Activated effector memory CD4-positive, alpha-beta T cell treated with anti-CD3 and anti-CD28 coated beads, Interleukin-2, amount 50 U/mL, for 16 hours (primary cell): ENCODE data around the gene TMEM219.
"Not testable (repeated sequence)": the region's sequence is repeated elsewhere in the genome, so short reads cannot be mapped to it uniquely, and the experiment has no call there.

ENCODE experiments used
- DNase-seq: peaks from one replicate; pipeline ENCODE4 v3.0.0-alpha.2; 2020

The TMEM219 gene

DNA sequence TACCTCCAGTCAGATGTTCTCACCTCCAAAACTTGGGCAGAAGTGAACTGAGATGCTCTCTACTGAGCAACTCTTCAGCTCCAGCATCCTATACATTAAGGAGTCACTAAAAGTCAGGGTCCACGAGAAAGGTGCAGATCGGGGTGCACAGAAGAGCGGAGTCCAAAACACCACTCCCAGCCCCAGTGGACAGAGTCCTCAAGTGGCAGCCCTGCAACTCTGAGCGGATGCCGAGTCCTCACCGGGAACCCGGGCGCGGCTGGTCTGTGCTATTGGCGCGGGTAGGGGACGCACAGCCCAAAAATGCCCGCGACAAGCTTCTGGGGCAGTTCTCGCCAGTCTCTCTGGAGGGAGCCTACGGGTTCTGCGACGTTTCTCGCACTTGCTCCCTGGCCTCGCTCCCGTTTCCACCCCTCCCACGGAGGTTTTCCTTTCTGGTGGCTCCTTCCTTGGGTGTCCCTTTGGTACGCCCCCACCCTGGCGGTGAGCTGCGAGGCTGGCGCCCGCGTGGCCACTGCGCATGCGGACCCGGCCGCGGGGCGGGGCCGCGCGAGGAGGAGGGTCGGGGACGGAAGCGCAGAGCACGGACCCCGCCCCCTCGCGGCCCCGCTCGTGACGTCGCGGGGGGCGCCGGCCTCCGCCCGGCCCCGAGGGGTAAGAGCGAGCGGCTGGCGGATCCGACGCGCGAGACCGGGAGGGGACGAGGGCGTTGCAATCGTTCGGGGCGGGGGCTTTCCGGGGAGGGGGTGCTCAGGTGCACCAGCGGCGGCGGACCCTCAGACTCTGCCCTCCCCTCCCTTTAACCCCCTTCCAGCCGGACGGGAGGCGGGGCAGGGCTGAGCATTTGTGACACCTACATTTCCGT is at the start of gene TMEM219:
Gene TMEM219, plus strand, starts transcription at position 601 of the 865 bp plus-strand sequence. CDS start 1,065 bp downstream, outside the sequence.
- DNase-seq = peak; percentile 98

- DNase-seq = no peak
These were observed 49.8 kb upstream of the TMEM219 start for GRCh38 chr16:29912087-29912486.

- DNase-seq = no peak
These were observed 48.4 kb upstream of the TMEM219 start for GRCh38 chr16:29913514-29913913.

DNA sequence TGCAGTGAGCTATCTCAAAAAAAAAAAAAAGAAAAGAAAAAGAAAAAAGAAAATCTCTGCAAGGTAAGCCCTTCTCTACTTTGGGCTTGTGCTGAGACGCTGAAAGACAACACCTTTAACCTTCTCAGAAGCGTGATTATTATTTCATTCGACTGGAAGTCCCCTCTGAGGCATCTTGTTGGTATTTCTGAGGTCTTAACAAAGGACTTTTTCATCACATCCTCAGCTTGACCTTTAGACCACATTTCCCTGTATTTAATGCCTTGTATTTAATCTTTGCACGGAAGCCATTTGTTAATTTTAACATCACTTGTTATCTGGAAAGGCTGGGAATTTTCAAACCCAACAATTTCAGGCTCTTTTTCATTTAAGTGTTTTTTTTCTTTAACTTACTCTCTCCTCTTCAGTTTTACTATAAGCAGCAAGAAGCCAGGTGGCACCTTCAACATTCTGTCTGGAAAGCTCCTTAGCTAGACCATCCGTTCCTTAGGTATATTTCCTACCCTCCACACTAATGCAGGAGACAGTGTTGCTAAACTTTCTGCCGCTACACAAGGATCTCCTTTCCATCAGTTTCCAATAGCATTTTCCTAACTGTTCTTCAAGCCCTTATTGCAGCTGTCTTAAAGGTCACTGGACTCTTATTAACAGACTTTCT is 46.2 kb upstream of the TMEM219 start:
- DNase-seq = no peak

DNA sequence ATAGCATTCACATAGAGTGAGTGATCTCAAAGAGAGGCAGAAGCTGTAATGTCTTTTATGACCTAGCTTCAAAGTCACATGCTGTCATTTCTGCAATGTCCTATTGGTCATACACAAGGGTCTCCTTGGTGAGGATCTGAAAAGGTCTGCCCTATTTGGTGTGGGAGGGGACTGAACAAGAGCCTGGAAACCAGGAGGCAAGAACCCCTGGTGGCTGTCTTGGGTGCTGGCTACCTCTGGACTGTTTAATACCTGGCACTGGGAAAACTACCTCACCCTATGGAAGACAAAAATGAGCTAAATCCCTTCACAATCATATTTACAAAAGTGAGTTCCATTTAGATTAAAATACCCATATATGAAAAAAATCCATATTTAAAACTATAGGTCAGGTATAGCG is 44.9 kb upstream of the TMEM219 start:
- DNase-seq = peak; percentile 19

DNA sequence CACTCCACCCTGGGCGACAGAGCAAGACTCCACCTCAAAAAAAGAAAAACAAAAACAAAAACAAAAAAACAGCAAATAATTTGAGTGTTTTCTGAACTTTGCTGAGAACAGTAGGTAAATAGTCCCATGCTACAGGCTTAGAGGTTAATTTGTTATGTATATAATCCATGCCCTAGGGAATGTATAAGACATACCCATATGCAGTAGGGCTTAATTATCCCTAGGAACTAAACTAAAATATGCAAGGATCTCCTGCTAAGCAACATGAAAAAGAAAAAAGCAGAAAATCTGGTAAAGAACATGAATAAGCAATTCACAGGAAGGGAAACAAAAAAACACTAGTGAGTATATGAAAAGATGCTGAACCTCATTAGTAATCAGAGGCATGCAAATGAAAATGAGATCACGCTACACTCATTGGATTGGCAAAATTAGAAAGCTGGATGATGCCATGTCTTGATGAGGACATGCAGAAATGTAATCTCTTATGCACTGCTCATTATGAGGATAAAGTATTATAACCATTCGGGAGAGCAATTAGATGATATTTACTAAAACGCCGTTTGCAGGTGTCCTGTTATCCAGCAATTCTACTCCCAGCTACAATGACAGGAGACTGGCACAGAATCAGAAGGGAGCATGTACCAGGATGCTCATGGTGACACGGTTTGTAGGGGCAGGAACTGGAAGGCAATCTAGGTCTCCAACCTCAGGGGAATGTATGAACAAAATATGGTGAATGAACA is 41.4 kb upstream of the TMEM219 start:
- DNase-seq = no peak

DNA sequence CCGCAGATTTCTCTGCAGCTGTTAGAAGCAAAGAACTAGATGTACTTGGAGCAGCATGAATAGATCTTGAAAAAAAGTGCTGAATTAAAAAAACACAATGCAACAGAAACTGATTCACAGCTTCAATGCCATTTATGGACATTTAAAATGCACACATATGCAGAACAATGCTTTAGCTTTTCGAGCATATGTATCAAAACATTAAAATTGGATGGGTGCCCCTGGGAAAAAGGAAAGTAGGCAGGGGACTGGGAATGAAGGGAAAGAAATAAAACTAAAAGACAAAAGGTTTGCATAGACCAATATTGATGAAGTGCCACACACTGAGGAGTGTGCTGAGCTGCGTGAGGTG is 40.9 kb upstream of the TMEM219 start:
- DNase-seq = no peak

DNA sequence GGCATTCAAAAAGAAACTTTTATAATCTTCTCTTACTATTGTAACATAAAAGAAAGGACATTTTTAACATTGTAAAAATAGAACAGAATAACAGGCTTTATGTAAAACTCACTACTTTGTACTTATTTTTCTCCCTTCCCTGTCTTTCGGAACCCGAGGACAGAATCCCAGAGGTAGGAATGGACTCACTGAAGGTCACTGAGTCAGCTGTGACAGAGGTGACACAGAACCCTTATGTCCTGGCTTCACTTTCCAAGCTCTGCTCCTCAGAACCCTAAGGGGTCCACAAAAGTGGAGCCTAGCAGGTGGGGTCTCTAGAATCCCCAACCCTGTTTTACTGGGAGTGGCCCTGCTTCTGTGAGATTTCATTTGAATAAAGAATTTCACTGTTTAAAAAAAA is 39.6 kb upstream of the TMEM219 start:
- no peak for DNase-seq

- DNase-seq = peak; percentile 25
These were observed 38.8 kb upstream of the TMEM219 start for GRCh38 chr16:29922986-29923501.

- peak; percentile 60 for DNase-seq
These were observed 36.6 kb upstream of the TMEM219 start for GRCh38 chr16:29925105-29925756.

DNA sequence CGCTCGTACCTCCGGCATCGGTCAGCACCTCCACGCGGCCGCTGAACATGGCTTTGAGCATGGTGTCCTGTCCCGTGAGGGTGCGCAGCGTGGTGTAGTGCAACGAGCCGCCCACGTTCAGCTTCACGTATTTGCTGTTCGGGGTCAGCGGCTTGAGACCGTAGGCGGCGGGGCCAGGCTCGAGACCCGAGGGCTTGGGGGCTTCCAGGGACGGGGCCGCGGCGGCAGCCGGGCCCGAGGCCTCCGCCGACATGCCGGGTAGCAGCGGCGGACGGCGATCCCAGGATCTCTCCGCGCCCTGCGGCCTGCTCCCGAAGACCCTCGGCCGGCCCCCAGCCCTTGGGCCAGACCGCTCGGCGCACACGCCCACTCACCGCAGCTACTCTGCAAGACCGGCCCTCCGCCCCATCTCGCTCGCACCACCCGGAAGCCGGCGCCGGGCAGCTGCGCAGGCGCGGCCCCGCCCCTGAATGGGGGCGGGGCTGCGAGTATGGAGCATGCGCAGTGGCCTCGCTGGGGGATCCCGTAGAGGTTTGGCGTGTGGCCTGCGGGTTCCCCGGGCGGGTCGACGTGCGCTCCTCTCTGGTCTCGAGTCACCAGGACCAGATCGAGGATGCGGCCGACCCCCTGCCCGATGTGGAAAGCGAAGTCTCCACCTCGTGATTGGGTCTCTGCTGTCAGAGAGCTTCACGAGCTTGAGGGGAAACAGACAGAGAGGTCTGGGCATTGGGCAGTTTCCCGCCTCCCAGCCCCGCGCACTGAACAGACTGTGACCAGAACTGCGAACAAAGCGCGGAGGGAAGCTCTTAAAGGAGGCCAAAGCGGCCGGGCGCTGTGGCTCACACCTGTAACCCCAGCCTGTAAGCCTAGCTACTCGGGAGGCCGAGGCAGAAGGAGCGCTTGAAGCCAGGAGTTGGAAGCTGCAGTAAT is 35.8 kb upstream of the TMEM219 start, which contains the start of gene KCTD13:
Gene KCTD13, minus strand, starts transcription at position 446 of the 930 bp plus-strand sequence. Its CDS starts 193 bp downstream, at position 253.
- DNase-seq = peak; percentile 96

- no peak for DNase-seq
These were observed 35.2 kb upstream of the TMEM219 start for GRCh38 chr16:29926711-29927052.

- peak; percentile 54 for DNase-seq
These were observed 34.6 kb upstream of the TMEM219 start for GRCh38 chr16:29927070-29927905.

GRCh38 chr16:29931750-29932149 is 30.1 kb upstream of the TMEM219 start:
- not testable (repeated sequence) for DNase-seq

- no peak for DNase-seq
These were observed 21.2 kb upstream of the TMEM219 start for GRCh38 chr16:29940656-29941055.

DNA sequence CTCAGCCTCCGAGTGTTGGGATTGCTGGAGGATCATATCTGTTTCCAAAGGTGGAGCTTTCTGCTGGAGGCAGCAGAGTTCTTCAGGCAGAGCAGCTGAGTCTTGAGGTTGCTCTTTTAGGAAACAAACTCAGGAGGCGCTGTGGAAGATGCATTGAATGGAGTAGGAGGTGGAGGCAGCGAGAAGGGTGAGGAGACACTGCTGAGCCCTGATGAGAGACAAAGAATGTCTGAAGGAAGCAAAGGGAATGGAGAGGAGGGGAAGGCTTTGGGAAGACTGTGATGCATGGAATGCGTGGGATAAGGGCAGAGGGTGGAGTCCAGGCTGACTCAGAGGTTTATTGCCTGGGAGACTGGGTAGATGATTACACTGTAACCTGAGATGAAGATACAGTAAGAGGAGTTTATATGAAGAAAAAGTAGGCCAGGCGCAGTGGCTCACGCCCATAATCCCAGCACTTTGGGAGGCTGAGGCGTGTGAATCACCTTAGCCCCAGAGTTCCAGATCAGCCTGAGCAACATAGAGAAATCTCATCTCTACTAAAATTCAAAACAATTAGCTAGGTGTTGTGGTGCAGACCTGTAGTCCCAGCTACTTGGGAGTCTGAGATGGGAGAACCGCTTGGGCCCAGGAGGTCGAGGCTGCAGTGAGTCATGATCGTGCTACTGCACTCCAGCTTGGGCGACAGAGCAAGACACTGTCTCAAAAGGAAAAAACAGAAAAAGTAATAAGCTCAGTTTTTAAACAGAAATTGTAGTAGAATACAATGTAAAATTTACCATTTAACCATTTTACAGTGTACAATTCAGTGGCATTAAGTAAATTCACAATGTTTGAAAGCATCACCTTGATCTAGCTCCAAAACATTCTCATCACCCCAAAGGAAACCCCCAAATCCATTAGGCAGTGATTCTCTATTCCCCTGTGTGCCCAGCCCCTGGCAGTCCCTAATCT is 17.8 kb upstream of the TMEM219 start:
- no peak for DNase-seq

DNA sequence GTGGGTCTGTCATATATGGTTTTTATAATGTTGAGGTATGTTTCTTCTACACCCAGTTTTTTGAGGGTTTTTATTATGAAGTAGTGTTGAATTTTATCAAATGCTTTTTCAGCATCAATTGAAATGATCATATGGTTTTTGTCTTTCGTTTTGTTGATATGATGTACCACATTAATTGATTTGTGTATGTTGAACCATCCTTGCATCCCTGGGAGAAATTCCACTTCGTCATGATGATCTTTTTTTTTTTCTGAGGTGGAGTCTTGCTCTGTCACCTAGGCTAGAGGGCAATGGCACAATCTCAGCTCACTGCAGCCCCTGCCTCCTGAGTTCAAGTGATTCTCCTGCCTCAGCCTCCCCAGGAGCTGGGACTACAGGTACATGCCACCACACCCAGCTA is 14.0 kb upstream of the TMEM219 start:
- no peak for DNase-seq

DNA sequence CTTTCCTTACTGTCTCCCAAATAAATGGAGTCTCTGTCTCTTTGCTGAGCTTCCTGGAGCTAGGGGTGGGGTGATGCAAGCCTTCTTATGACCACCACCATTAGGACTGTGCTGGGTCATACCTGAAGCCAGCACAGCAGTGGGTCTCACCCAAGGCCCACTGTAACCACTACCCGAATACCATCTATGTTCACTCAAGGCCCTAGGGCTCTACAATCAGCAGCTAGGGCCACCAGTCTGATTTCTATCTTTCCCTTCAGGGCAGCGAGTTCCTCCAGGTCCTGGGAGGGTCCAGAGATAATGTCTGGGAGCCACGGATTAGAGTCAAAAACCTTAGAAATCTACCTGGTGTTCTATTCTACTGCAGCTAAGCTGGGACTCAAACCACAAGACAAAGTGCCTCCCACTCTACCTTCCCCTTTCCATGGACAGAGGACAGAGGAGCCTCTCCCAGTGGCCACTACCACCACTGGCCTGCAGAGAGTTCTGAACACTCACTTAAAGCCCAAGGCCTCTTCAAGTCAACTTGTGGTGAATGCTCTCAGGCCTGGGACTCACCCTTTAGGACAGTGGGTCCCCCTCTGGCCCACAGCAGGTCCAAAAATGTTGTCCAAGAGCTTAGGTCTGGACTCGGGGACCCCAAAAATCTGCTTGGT is 10.9 kb upstream of the TMEM219 start:
- no peak for DNase-seq
